Measurements from ENCODE around the gene ADAMTSL1.

Gene ADAMTSL1

GRCh38 chr9:18893491-18893890 is 419.5 kb downstream of the ADAMTSL1 start:
- no peak for DNase-seq (ENCODE audit: low read depth)
- TF ChIP-seq, protein P1, sequence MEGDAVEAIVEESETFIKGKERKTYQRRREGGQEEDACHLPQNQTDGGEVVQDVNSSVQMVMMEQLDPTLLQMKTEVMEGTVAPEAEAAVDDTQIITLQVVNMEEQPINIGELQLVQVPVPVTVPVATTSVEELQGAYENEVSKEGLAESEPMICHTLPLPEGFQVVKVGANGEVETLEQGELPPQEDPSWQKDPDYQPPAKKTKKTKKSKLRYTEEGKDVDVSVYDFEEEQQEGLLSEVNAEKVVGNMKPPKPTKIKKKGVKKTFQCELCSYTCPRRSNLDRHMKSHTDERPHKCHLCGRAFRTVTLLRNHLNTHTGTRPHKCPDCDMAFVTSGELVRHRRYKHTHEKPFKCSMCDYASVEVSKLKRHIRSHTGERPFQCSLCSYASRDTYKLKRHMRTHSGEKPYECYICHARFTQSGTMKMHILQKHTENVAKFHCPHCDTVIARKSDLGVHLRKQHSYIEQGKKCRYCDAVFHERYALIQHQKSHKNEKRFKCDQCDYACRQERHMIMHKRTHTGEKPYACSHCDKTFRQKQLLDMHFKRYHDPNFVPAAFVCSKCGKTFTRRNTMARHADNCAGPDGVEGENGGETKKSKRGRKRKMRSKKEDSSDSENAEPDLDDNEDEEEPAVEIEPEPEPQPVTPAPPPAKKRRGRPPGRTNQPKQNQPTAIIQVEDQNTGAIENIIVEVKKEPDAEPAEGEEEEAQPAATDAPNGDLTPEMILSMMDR (IDR thresholded peaks at IDR 0.05; ENCODE audit: insufficient read depth, low read depth, low read length, missing control alignments), result no peak
- no peak overlapping the region for H3K4me3 ChIP-seq (ENCODE audit: low read length)

GRCh38 chr9:18896004-18896403 is 422.1 kb downstream of the ADAMTSL1 start:
- DNase-seq (ENCODE audit: low read depth), result no peak

GRCh38 chr9:18896531-18897179 is 422.7 kb downstream of the ADAMTSL1 start:
- no peak overlapping the region for H3K4me3 ChIP-seq (ENCODE audit: low read length)
- no peak for DNase-seq (ENCODE audit: low read depth)
- TF ChIP-seq, protein P1 (IDR thresholded peaks at IDR 0.05; ENCODE audit: insufficient read depth, low read depth, low read length, missing control alignments), result no peak

More at GRCh38 chr9:18896004-18896403, 422.1 kb downstream of the ADAMTSL1 start:
- TF ChIP-seq, protein P1 (IDR thresholded peaks at IDR 0.05; ENCODE audit: insufficient read depth, low read depth, low read length, missing control alignments), result no peak
- H3K4me3 ChIP-seq (ENCODE audit: low read length), result no peak overlapping the region

DNA sequence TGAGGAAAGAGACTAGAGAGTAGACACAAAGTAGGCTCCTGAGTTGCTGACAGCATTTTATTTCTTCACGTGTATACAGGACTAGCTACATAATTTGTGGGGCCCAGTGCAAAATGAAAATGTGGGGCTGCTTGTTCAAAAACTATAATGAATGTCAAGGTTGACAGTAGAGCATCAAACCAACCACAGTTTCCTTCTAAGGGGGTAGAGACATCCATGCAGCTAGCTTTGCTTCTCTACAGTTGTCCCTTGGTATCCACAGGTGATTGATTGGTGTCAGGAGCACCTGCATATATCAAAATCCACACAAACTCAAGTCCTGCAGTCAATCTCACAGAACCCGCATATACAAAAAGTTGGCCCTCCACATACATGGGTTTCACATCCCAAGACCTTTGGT is 429.5 kb downstream of the ADAMTSL1 start:
- TF ChIP-seq, protein P1 (IDR thresholded peaks at IDR 0.05; ENCODE audit: insufficient read depth, low read depth, low read length, missing control alignments), result no peak
- no peak for DNase-seq (ENCODE audit: low read depth)
- H3K4me3 ChIP-seq (ENCODE audit: low read length), result no peak overlapping the region

GRCh38 chr9:18905028-18905882 is 431.3 kb downstream of the ADAMTSL1 start:
- no peak for DNase-seq (ENCODE audit: low read depth)
- TF ChIP-seq, protein P1 (IDR thresholded peaks at IDR 0.05; ENCODE audit: insufficient read depth, low read depth, low read length, missing control alignments), result no peak
- H3K4me3 ChIP-seq (ENCODE audit: low read length), result no peak overlapping the region

- TF ChIP-seq, protein P1 (IDR thresholded peaks at IDR 0.05; ENCODE audit: insufficient read depth, low read depth, low read length, missing control alignments), result no peak
- DNase-seq (ENCODE audit: low read depth), result no peak
- H3K4me3 ChIP-seq (ENCODE audit: low read length), result no peak overlapping the region
Observed at GRCh38 chr9:18905883-18906629, 432.1 kb downstream of the ADAMTSL1 start.
